ENCODE data around the gene SLC25A13. TPM values are rescaled to one million over a fixed set of nuclear protein-coding genes. Genes with fewer than 3 reads are reported as not detected.

Gene SLC25A13
- total and polyA plus RNA-seq, 9 of the 15 experiments (the other 6 are each of a cell fraction or from before 2014, with no cell fraction given), result 21.4 to 80.2 (median 58.7) TPM

- no peaks in the 10 kb centered on the region for H3K79me2 ChIP-seq (ENCODE audit: control insufficient read depth, insufficient read depth, low read length)
- H3K4me3 ChIP-seq, result no peak overlapping the region
- POLR2A ChIA-PET, result interaction anchor here (0.8 kb wide), 1 partner anchor 11 kb away, joined by 3 read pairs; no protein-coding TSS in a partner anchor
- no peaks in the 10 kb centered on the region for H4K20me1 ChIP-seq (replicated peaks; ENCODE audit: control insufficient read depth, insufficient read depth, low read length)
- CTCF ChIA-PET (ENCODE audit: low intra/inter-chr PET ratio), result interaction anchor here (0.6 kb wide), 1 partner anchor 747 kb away, joined by 3 read pairs; no protein-coding TSS in a partner anchor
- BruUV-seq (replicated peaks), result no TSS peak
- H2AFZ ChIP-seq (ENCODE audit: low read depth, low read length), result no peak overlapping the region
- H3K4me1 ChIP-seq (replicated peaks in 1 of 2; ENCODE audit: control insufficient read depth in 2 of 2, insufficient read depth in 2 of 2, low read length in 2 of 2), result no peaks in the 10 kb centered on the region
- H3K9me3 ChIP-seq (replicated peaks; ENCODE audit: control insufficient read depth, insufficient read depth, low read depth, low read length), result no peaks in the 10 kb centered on the region
- no peak overlapping the region for H3K4me2 ChIP-seq (ENCODE audit: insufficient read depth, low read length)
- in situ Hi-C loops (cut with MboI) (no loop called here), intact Hi-C loops (cut with micrococcal nuclease) (no loop called here)
- peaks cover 2 to 3% of the 10 kb centered on the region in 2 experiments; a peak in 2 of 5 replicates for H3K27me3 ChIP-seq (ENCODE audit: control insufficient read depth in 2 of 2, insufficient read depth in 2 of 2, low read length in 2 of 2)
- H3K9me1 ChIP-seq (ENCODE audit: control insufficient read depth, insufficient read depth, low read length), result no peaks in the 10 kb centered on the region
- TF ChIP-seq RBBP5 (IDR thresholded peaks at IDR 0.05; ENCODE audit: borderline replicate concordance, insufficient read depth, low read length, poor library complexity, severe bottlenecking) (no peak), CREB3 (tag; conservative IDR thresholded peaks at IDR 0.05; ENCODE audit: low read depth) (no peak), ZNF408 (CRISPR knock-in tag; IDR thresholded peaks at IDR 0.05; ENCODE audit: low read depth) (no peak), SETDB1 (IDR thresholded peaks at IDR 0.05; ENCODE audit: low read length) (no peak), TCF7L2 (IDR thresholded peaks at IDR 0.05; ENCODE audit: low read depth, low read length) (no peak), FOXM1 (IDR thresholded peaks at IDR 0.05; ENCODE audit: low read depth) (no peak), FOXM1 (CRISPR knock-in tag; IDR thresholded peaks at IDR 0.05; ENCODE audit: low read depth) (no peak), ZNF445 (CRISPR knock-in tag; IDR thresholded peaks at IDR 0.05; ENCODE audit: low read depth) (no peak), ZBTB1 (CRISPR knock-in tag; IDR thresholded peaks at IDR 0.05; ENCODE audit: borderline replicate concordance, low read depth) (no peak), ZNF175 (CRISPR knock-in tag; IDR thresholded peaks at IDR 0.05; ENCODE audit: low read depth) (no peak), STAT5A (IDR thresholded peaks at IDR 0.05; ENCODE audit: borderline replicate concordance, low read length) (no peak), HLTF (IDR thresholded peaks at IDR 0.05) (no peak)
- TF ChIP-seq, protein P1, sequence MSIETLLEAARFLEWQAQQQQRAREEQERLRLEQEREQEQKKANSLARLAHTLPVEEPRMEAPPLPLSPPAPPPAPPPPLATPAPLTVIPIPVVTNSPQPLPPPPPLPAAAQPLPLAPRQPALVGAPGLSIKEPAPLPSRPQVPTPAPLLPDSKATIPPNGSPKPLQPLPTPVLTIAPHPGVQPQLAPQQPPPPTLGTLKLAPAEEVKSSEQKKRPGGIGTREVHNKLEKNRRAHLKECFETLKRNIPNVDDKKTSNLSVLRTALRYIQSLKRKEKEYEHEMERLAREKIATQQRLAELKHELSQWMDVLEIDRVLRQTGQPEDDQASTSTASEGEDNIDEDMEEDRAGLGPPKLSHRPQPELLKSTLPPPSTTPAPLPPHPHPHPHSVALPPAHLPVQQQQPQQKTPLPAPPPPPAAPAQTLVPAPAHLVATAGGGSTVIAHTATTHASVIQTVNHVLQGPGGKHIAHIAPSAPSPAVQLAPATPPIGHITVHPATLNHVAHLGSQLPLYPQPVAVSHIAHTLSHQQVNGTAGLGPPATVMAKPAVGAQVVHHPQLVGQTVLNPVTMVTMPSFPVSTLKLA (conservative IDR thresholded peaks at IDR 0.05), result no peak
- FAIRE-seq, result peak; percentile 37
- no peak overlapping the region for H3K9ac ChIP-seq (ENCODE audit: insufficient read depth in 1 of 2, low read depth in 2 of 2, low read length in 2 of 2)
- no peak for ATAC-seq
- H3K27ac ChIP-seq (ENCODE audit: extremely low read depth, low read depth, low read length), result no peak overlapping the region
- no peak for DNase-seq (ENCODE audit: extremely low read depth in 1 of 4, low spot score in 3 of 4)
- 0% methylated on average over 5 of the region's 5 CpGs for WGBS (ENCODE audit: insufficient coverage, low coverage, missing lambda C conversion rate)
- no peaks in the 10 kb centered on the region for H3K36me3 ChIP-seq (ENCODE audit: control insufficient read depth, insufficient read depth, low read length)
Observed at GRCh38 chr7:96088579-96088978, 233.3 kb downstream of the SLC25A13 start.

Measured in K562 (cell line).